Right lobe of liver (tissue), 4 donors: ENCODE data around the gene CASZ1.

Experiments
- CTCF ChIP-seq, 4 donors: fragments of 200-600 bp in 3 of 4; fragments of 450-650 bp in 1 of 4; IDR thresholded peaks; one replicate each; pipeline versions ENCODE4 v1.5.1 to v1.8.0; 2016 to 2022; ENCODE audit warnings: antibody characterized with exemption in 4 of 4, mild to moderate bottlenecking in 2 of 4
- POLR2A ChIP-seq: fragments of 450-650 bp; IDR thresholded peaks from one replicate; pipeline ENCODE4 v1.6.1; 2017; ENCODE audit warnings: antibody characterized with exemption, mild to moderate bottlenecking
- donor health status: DM: no; HTN: no; CAD: no.
- donor health status: DM: no; HTN: no; CAD: no.
- donor health status: DM: no; HTN: yes; CAD: no.

DNA sequence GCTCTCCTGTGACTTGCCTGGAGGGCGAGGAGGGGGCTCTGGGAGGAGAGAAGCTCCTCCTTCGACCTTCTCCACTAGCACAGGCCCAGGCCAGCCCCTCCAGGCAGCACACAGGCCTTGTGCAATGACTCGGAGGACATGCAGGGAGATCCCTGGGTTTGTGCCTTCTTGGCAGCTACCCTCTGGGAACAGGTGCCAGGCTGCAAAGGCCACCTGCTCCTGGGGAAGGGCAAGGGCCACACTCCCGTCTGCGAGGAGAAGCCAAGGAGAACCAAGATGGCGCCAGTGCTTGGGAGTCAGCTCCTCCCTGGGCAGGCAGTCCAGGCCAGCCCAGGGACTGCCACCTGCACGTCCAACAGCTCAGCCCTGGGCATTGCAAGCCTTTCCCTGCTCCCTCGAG lies 15.3 kb downstream of the CASZ1 start:
- TF ChIP-seq CTCF (IDR thresholded peaks at IDR 0.05): no peak
- no peak for TF ChIP-seq POLR2A
